Measurements from ENCODE around the gene KCNK16.

DNA sequence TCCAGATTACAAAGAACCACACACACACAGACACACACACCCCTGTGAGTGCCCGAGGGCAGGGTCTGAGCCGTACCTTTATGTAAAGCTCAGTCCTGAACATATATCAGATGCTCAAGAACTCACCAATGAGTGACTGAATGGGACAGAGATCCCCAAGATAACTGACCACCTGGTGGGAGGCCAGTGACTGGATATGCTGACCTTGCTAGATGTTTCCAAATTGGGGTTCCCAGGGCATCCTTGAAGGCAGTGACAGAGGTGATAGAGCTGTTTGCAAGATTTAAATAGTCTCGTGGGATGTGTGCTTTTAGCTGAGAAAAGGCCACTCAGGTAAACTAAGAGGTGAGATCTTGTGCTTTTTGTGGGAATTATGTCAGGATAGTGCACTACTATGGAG, 47.6 kb downstream of the KCNK16 start:
- TF ChIP-seq, protein P1, sequence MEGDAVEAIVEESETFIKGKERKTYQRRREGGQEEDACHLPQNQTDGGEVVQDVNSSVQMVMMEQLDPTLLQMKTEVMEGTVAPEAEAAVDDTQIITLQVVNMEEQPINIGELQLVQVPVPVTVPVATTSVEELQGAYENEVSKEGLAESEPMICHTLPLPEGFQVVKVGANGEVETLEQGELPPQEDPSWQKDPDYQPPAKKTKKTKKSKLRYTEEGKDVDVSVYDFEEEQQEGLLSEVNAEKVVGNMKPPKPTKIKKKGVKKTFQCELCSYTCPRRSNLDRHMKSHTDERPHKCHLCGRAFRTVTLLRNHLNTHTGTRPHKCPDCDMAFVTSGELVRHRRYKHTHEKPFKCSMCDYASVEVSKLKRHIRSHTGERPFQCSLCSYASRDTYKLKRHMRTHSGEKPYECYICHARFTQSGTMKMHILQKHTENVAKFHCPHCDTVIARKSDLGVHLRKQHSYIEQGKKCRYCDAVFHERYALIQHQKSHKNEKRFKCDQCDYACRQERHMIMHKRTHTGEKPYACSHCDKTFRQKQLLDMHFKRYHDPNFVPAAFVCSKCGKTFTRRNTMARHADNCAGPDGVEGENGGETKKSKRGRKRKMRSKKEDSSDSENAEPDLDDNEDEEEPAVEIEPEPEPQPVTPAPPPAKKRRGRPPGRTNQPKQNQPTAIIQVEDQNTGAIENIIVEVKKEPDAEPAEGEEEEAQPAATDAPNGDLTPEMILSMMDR (IDR thresholded peaks at IDR 0.05): no peak
- TF ChIP-seq, protein P2, sequence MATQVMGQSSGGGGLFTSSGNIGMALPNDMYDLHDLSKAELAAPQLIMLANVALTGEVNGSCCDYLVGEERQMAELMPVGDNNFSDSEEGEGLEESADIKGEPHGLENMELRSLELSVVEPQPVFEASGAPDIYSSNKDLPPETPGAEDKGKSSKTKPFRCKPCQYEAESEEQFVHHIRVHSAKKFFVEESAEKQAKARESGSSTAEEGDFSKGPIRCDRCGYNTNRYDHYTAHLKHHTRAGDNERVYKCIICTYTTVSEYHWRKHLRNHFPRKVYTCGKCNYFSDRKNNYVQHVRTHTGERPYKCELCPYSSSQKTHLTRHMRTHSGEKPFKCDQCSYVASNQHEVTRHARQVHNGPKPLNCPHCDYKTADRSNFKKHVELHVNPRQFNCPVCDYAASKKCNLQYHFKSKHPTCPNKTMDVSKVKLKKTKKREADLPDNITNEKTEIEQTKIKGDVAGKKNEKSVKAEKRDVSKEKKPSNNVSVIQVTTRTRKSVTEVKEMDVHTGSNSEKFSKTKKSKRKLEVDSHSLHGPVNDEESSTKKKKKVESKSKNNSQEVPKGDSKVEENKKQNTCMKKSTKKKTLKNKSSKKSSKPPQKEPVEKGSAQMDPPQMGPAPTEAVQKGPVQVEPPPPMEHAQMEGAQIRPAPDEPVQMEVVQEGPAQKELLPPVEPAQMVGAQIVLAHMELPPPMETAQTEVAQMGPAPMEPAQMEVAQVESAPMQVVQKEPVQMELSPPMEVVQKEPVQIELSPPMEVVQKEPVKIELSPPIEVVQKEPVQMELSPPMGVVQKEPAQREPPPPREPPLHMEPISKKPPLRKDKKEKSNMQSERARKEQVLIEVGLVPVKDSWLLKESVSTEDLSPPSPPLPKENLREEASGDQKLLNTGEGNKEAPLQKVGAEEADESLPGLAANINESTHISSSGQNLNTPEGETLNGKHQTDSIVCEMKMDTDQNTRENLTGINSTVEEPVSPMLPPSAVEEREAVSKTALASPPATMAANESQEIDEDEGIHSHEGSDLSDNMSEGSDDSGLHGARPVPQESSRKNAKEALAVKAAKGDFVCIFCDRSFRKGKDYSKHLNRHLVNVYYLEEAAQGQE (IDR thresholded peaks at IDR 0.05; ENCODE audit: insufficient read depth in 1 of 2, low read depth in 2 of 2, low read length in 1 of 2): no peak
- TF ChIP-seq POLR2AphosphoS5 (IDR thresholded peaks at IDR 0.05; ENCODE audit: low read depth, low read length) (no peak), SIN3A (IDR thresholded peaks at IDR 0.05; ENCODE audit: borderline replicate concordance, insufficient read depth, low read depth, low read length) (no peak)
